CD4-positive, alpha-beta T cell (primary cell): ENCODE results near the gene TATDN3. TPM values are rescaled to one million over a fixed set of nuclear protein-coding genes. Genes with fewer than 3 reads are reported as not detected.

Experiments used
- ATAC-seq: fragments of 200-7000 bp; cut with Tn5 transposase; one replicate; pipeline ENCODE4 v1.10.0; 2022; ENCODE audit warnings: mild to moderate bottlenecking; ENCODE audit not compliant: poor library complexity
- CTCF ChIA-PET: fragments of 350-600 bp; sonication (Branson Sonifier 250); formaldehyde crosslinking; loops from one replicate; lab custom pipeline; 2021; ENCODE audit warnings: antibody characterized with exemption, inconsistent platforms; lab: Charles Lee
- POLR2A ChIA-PET: fragments of 350-600 bp; sonication (Branson Sonifier 250); formaldehyde crosslinking; loops from one replicate; lab custom pipeline; 2021; ENCODE audit warnings: antibody characterized with exemption, inconsistent platforms; lab: Charles Lee
- DNase-seq, 14 experiments: peaks; one replicate each; pipeline ENCODE4 v3.0.0-alpha.2; 2013 to 2020; ENCODE audit warnings: mixed read lengths in 2 of 14
- H3K27ac ChIP-seq, 2 donors: one replicate each; pipeline versions ENCODE4 v1.5.1 to v1.7.0; 2013; ENCODE audit warnings: low read length in 2 of 2, low read depth in 1 of 2, mild to moderate bottlenecking in 1 of 2
- H3K27me3 ChIP-seq, 2 experiments: 1 replicate in 1 of 2; 2 replicates in 1 of 2; pipeline versions ENCODE4 v1.6.1 to v1.7.0; 2013; ENCODE audit warnings: low read length in 2 of 2, control low read depth in 1 of 2, mild to moderate bottlenecking in 1 of 2, moderate library complexity in 1 of 2; ENCODE audit not compliant: insufficient read depth in 2 of 2, control insufficient read depth in 1 of 2
- H3K36me3 ChIP-seq: one replicate; pipeline ENCODE4 v1.6.1; 2013; ENCODE audit warnings: low read length, control low read depth; ENCODE audit not compliant: insufficient read depth
- H3K4me1 ChIP-seq: one replicate; pipeline ENCODE4 v1.6.1; 2013; ENCODE audit warnings: low read length, control low read depth; ENCODE audit not compliant: insufficient read depth
- H3K4me3 ChIP-seq: one replicate; pipeline ENCODE4 v1.5.1; 2013; ENCODE audit warnings: mild to moderate bottlenecking, low read length, moderate library complexity
- H3K9me3 ChIP-seq, 2 experiments: 1 replicate in 1 of 2; 2 replicates in 1 of 2; pipeline versions ENCODE4 v1.6.1 to v1.7.0; 2013; ENCODE audit warnings: low read length in 2 of 2, mild to moderate bottlenecking in 2 of 2, control low read depth in 1 of 2, moderate library complexity in 1 of 2; ENCODE audit not compliant: control insufficient read depth in 1 of 2, insufficient read depth in 1 of 2
- H3K27ac Mint-ChIP-seq: one replicate; pipeline ENCODE4 v1.8.0; 2020; ENCODE audit warnings: mixed read lengths
- H3K27me3 Mint-ChIP-seq: one replicate; pipeline ENCODE4 v1.8.0; 2021; ENCODE audit warnings: mixed read lengths
- H3K36me3 Mint-ChIP-seq: one replicate; pipeline ENCODE4 v1.8.0; 2021; ENCODE audit warnings: low read depth, mixed read lengths
- H3K4me1 Mint-ChIP-seq: one replicate; pipeline ENCODE4 v1.8.0; 2021; ENCODE audit warnings: low read depth, mixed read lengths
- H3K4me3 Mint-ChIP-seq: one replicate; pipeline ENCODE4 v1.8.0; 2020; ENCODE audit warnings: mild to moderate bottlenecking, mixed read lengths
- H3K9me3 Mint-ChIP-seq: one replicate; pipeline ENCODE4 v1.8.0; 2020; ENCODE audit warnings: mixed read lengths
- CTCF ChIP-seq: fragments of 200-600 bp; IDR thresholded peaks from one replicate; pipeline ENCODE4 v1.8.0; 2022; ENCODE audit warnings: antibody characterized with exemption, mild to moderate bottlenecking
- intact Hi-C, 2 experiments: fragments of 100-400 bp; cut with DNase I in 1 of 2; cut with micrococcal nuclease in 1 of 2; formaldehyde crosslinking; loops; one replicate each; pipeline versions ENCODE4 v1.15.1 to v1.9.0; 2023 to 2025; cut with DNase I, micrococcal nuclease
- polyA plus RNA-seq, 2 donors: library from polyadenylated mRNA; unstranded; fragments of 120-200 nt; gene quantifications; one replicate each; pipeline ENCODE4 v1.2.1, GENCODE V29; 2013
- total RNA-seq, 174 experiments: library from RNA in 2 of 174; stranded (reverse) in 2 of 174; gene quantifications; one replicate each; pipeline ENCODE4 v1.2.3 and lab custom pipeline; 2021 to 2026

TATDN3 gene, protein sequence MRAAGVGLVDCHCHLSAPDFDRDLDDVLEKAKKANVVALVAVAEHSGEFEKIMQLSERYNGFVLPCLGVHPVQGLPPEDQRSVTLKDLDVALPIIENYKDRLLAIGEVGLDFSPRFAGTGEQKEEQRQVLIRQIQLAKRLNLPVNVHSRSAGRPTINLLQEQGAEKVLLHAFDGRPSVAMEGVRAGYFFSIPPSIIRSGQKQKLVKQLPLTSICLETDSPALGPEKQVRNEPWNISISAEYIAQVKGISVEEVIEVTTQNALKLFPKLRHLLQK
- total RNA-seq (10 to 100 TPM; 12.2 to 13.8 TPM), total RNA-seq (lab: John Stamatoyannopoulos, UW) (2.2 to 26.9 (median 15.1) reads per million in 172 experiments)
- polyA plus RNA-seq (2013, experiment 1 of 2), result 9.4 TPM
- 12.6 TPM for polyA plus RNA-seq (2013, experiment 2 of 2)

DNA sequence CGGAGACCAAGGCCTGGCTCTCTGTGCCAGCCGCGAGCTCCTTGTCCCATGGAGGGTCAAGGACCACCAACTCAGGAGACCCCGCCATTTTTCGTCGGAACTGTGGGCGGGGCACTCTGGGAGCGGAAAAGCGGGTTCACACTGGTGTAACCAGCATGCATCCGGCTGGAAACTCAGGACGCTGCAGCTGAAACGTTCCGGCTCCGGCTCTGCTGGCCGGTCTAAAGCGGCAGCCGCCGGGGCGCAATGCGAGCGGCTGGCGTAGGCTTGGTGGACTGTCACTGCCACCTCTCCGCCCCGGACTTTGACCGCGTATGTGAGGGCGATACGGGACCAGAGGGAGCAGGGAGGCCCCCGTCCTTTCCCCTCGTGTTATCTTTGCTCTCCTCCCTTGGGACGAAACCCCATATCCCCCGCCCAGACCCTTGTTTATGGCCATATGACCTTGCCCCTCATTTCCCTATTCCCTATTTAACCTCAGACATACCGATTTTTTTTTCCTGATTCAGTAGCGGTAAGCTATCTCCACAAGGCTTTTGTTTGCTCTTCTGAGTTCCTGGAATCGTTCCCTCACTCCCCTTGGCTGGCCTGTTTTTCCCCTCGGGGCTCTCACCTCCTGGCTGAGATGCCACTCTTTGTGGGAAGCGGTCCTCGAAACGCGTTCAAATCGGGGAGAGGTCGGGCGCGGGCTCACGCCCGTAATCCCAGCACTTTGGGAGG lies at the start of gene TATDN3, which contains the start of gene NSL1:
TATDN3 (plus strand) TSS at position 219 of the 720 bp plus-strand sequence; CDS start at position 247, 28 bp downstream.
NSL1 (minus strand) TSS at position 102 of the 720 bp plus-strand sequence; CDS start at position 88, 14 bp downstream.
- peaks cover 4% of the 10 kb centered on the region for H3K27me3 Mint-ChIP-seq
- intact Hi-C loops, result loop anchor here (2.0 to 10.0 kb wide), 7 partner anchors 223 to 1117 kb away; partner anchors contain the start of genes ANGEL2 (in 1 of the 2), NEK2 (in 1 of the 2) and PACC1 (in 1 of the 2)
- ATAC-seq (peak; percentile 87), DNase-seq (peak; percentile 84 to 98 (median 94))
- no peak for TF ChIP-seq CTCF
- peaks cover 44% of the 10 kb centered on the region for H3K36me3 Mint-ChIP-seq
- no peaks in the 10 kb centered on the region for H3K9me3 ChIP-seq
- CTCF ChIA-PET, result interaction anchor here (0.7 to 1.7 kb wide), 6 partner anchors 10 to 1093 kb away, joined by 3 to 11 read pairs (median 4); no protein-coding TSS in a partner anchor
- H3K9me3 Mint-ChIP-seq, result no peaks in the 10 kb centered on the region
- H3K36me3 ChIP-seq, result peaks cover 17% of the 10 kb centered on the region
- peak within 1 kb of the TSS; percentile 90 for H3K27ac Mint-ChIP-seq
- H3K4me3 ChIP-seq, result peak within 1 kb of the TSS; percentile 71
- H3K27me3 ChIP-seq, result no peaks in the 10 kb centered on the region
- peak within 1 kb of the TSS; percentile 73 to 77 for H3K27ac ChIP-seq
- peaks cover 31% of the 10 kb centered on the region for H3K4me1 ChIP-seq
- peak within 1 kb of the TSS; percentile 96 for H3K4me3 Mint-ChIP-seq
- peaks cover 41% of the 10 kb centered on the region for H3K4me1 Mint-ChIP-seq
- POLR2A ChIA-PET, result interaction anchor here (0.7 to 1.9 kb wide), 15 partner anchors 14 to 506 kb away, joined by 3 to 15 read pairs (median 5); partner anchors contain the start of genes BATF3, FLVCR1, NENF and PPP2R5A

GRCh38 chr1:212743901-212744475 lies 47.7 kb upstream of the TATDN3 start:
- Histone ChIP-seq H3K36me3 (no peaks in the 10 kb centered on the region), H3K4me3 (no peak overlapping the region), H3K9me3 (no peaks in the 10 kb centered on the region), H3K4me1 (no peaks in the 10 kb centered on the region), H3K27me3 (no peaks in the 10 kb centered on the region), H3K27ac (no peak overlapping the region)
- Mint-ChIP-seq H3K4me1 (peaks cover 31% of the 10 kb centered on the region), H3K27ac (peak overlapping the region; percentile 72), H3K27me3 (no peaks in the 10 kb centered on the region), H3K9me3 (no peaks in the 10 kb centered on the region), H3K36me3 (peaks cover 27% of the 10 kb centered on the region), H3K4me3 (peak overlapping the region; percentile 34)
- intact Hi-C loops, result no loop called here
- peak; percentile 56 for ATAC-seq
- DNase-seq, result peak in 5 of 14 experiments; percentile 9 to 50 (median 30)
- CTCF ChIA-PET, result interaction anchor here (1.1 to 1.2 kb wide), 2 partner anchors 10 to 267 kb away, joined by 3 to 4 read pairs; no protein-coding TSS in a partner anchor
- POLR2A ChIA-PET, result interaction anchor here (0.6 to 3.5 kb wide), 2 partner anchors 10 to 64 kb away, joined by 3 to 18 read pairs; no protein-coding TSS in a partner anchor
- TF ChIP-seq CTCF, result no peak

DNA sequence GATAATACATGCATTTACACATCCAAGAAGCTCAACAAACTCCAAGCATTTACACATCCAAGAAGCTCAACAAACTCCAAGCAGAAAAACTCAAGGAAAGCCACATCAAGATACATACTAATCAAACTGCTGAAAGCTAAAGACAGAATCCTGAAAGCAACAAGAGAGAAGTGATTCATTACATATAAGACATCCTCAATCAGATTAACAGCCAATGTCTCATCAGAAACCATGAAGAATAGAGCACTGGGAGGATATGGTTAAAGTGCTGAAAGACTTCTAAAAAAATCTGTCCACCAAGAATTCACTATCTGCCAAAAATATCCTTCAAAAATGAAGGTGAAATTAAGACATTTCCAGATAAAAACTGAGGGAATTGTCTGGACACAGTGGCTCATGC lies 46.4 kb upstream of the TATDN3 start:
- Histone ChIP-seq H3K4me1 (peaks cover 9% of the 10 kb centered on the region), H3K4me3 (no peak overlapping the region), H3K27me3 (no peaks in the 10 kb centered on the region), H3K36me3 (no peaks in the 10 kb centered on the region), H3K27ac (no peak overlapping the region), H3K9me3 (no peaks in the 10 kb centered on the region)
- intact Hi-C loops, result loop anchor here (5.0 kb wide), 2 partner anchors 37 to 43 kb away; no protein-coding TSS in a partner anchor
- Mint-ChIP-seq H3K4me1 (peaks cover 35% of the 10 kb centered on the region), H3K27ac (no peak overlapping the region), H3K27me3 (no peaks in the 10 kb centered on the region), H3K9me3 (no peaks in the 10 kb centered on the region), H3K36me3 (peaks cover 19% of the 10 kb centered on the region), H3K4me3 (no peak overlapping the region)
- no peak for TF ChIP-seq CTCF
- ChIA-PET POLR2A (interaction anchor here (1.4 to 3.5 kb wide), 2 partner anchors 9 to 46 kb away, joined by 3 to 18 read pairs; partner anchors contain the start of genes NSL1 and TATDN3), CTCF (no interaction called here)
- no peak for DNase-seq
- ATAC-seq, result no peak
